Measurements from ENCODE around the gene PAIP1.

GRCh38 chr5:43567967-43568366, 11.1 kb upstream of the PAIP1 start:
- TF ChIP-seq CTCF (conservative IDR thresholded peaks at IDR 0.05; ENCODE audit: low read length), result no peak
- TF ChIP-seq EZH2phosphoT487 (IDR thresholded peaks at IDR 0.05; ENCODE audit: borderline replicate concordance), result no peak
